Neural progenitor cell (in vitro differentiated cells): Measurements from ENCODE around the gene SLC38A9.

Experiments
- EZH2 ChIP-seq: fragments of 200-600 bp; sonication (generic); IDR thresholded peaks from 2 replicates; pipeline ENCODE4 v1.6.1; 2017; ENCODE audit warnings: antibody characterized with exemption, mild to moderate bottlenecking, moderate library complexity
- TF ChIP-seq, protein P1 (sequence below): fragments of 200-600 bp; sonication (generic); IDR thresholded peaks from 2 replicates; pipeline ENCODE4 v1.5.1; 2017; ENCODE audit warnings: antibody characterized with exemption, mild to moderate bottlenecking

DNA sequence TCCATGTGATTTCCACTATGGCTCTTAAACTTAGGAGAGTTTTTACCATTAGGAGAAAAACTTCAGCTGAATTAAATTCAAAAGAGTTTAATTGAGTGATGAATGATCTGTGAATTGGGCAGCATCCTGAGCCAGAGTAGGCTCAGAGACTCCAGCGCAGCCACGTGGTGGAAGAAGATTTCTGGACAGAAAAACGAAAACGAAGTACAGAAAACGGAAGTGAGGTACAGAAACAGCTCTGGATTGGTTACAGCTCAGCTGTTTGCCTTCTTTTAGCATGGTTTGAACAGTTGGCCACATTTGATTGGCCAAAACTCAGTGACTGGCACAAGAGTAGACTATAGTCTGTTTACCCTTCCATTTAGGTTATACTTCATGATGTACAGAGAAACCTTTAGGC, 108.2 kb downstream of the SLC38A9 start:
- TF ChIP-seq EZH2, result no peak
- TF ChIP-seq, protein P1, sequence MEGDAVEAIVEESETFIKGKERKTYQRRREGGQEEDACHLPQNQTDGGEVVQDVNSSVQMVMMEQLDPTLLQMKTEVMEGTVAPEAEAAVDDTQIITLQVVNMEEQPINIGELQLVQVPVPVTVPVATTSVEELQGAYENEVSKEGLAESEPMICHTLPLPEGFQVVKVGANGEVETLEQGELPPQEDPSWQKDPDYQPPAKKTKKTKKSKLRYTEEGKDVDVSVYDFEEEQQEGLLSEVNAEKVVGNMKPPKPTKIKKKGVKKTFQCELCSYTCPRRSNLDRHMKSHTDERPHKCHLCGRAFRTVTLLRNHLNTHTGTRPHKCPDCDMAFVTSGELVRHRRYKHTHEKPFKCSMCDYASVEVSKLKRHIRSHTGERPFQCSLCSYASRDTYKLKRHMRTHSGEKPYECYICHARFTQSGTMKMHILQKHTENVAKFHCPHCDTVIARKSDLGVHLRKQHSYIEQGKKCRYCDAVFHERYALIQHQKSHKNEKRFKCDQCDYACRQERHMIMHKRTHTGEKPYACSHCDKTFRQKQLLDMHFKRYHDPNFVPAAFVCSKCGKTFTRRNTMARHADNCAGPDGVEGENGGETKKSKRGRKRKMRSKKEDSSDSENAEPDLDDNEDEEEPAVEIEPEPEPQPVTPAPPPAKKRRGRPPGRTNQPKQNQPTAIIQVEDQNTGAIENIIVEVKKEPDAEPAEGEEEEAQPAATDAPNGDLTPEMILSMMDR, result no peak
